ENCODE measurements around the gene PDE2A. TPM values are rescaled to one million over a fixed set of nuclear protein-coding genes. Genes with fewer than 3 reads are reported as not detected.

PDE2A gene
- 13.6 TPM for polyA plus RNA-seq (ENCODE audit: insufficient read length)
- long read RNA-seq, donor 1, result 0 reads
- long read RNA-seq, donor 2, full-length matches to known transcripts, result 2 of 2 reads
- long read RNA-seq, donor 2, partial matches to known transcripts, result 0 of 2 reads
- long read RNA-seq, donor 2, other reads (novel, unspliced or antisense), result 0 of 2 reads
- long read RNA-seq, donor 3, partial matches to known transcripts, result 0 of 1 reads
- long read RNA-seq, donor 3, other reads (novel, unspliced or antisense), result 0 of 1 reads
- long read RNA-seq, donor 4, result 0 reads
- long read RNA-seq, donor 5, result 0 reads
- long read RNA-seq, donor 6, result 0 reads
- long read RNA-seq, donor 7, result 0 reads
- long read RNA-seq, donor 8, partial matches to known transcripts, result 0 of 1 reads
- long read RNA-seq, donor 8, other reads (novel, unspliced or antisense), result 0 of 1 reads

- DNase-seq, result no peak
Measured at GRCh38 chr11:72673943-72674828, at the start of gene PDE2A. Gene PDE2A, minus strand, starts transcription at chr11:72674422. Its CDS starts 215 bp downstream, at chr11:72674207.

- no peak for DNase-seq
Measured at GRCh38 chr11:72723508-72723907, 49.3 kb upstream of the PDE2A start.

- peak; percentile 89 for DNase-seq
Measured at GRCh38 chr11:72722050-72722748, 48.0 kb upstream of the PDE2A start.

- peak; percentile 41 for DNase-seq
Measured at GRCh38 chr11:72721689-72722049, 47.4 kb upstream of the PDE2A start.

GRCh38 chr11:72721276-72721675 is 47.1 kb upstream of the PDE2A start:
- no peak for DNase-seq

- no peak for DNase-seq
Measured at GRCh38 chr11:72720784-72721183, 46.6 kb upstream of the PDE2A start.

- no peak for DNase-seq
Measured at GRCh38 chr11:72720047-72720446, 45.8 kb upstream of the PDE2A start.

- DNase-seq, result no peak
Measured at GRCh38 chr11:72719551-72719950, 45.3 kb upstream of the PDE2A start.

- DNase-seq, result no peak
Measured at GRCh38 chr11:72719144-72719543, 44.9 kb upstream of the PDE2A start.

GRCh38 chr11:72718101-72718501 is 43.9 kb upstream of the PDE2A start:
- no peak for DNase-seq

- DNase-seq, result no peak
Measured at GRCh38 chr11:72716788-72717435, 42.7 kb upstream of the PDE2A start.

- peak; percentile 37 for DNase-seq
Measured at GRCh38 chr11:72716290-72716689, 42.1 kb upstream of the PDE2A start.

GRCh38 chr11:72712841-72713240 is 38.6 kb upstream of the PDE2A start:
- no peak for DNase-seq

- no peak for DNase-seq
Measured at GRCh38 chr11:72712168-72712751, 38.0 kb upstream of the PDE2A start.

GRCh38 chr11:72711141-72711540 is 36.9 kb upstream of the PDE2A start:
- no peak for DNase-seq

- no peak for DNase-seq
Measured at GRCh38 chr11:72710278-72710677, 36.1 kb upstream of the PDE2A start.

- DNase-seq, result no peak
Measured at GRCh38 chr11:72709478-72710238, 35.4 kb upstream of the PDE2A start.

- DNase-seq, result no peak
Measured at GRCh38 chr11:72707032-72707431, 32.8 kb upstream of the PDE2A start.

GRCh38 chr11:72706579-72706978 is 32.4 kb upstream of the PDE2A start:
- no peak for DNase-seq

- DNase-seq, result no peak
Measured at GRCh38 chr11:72705442-72706365, 31.5 kb upstream of the PDE2A start.
